Skeletal muscle cell (primary cell): ENCODE results near the gene ANGPTL2.
A peak's percentile ranks its signal among the peaks of the same experiment; 100 is the strongest.

Experiments used
- DNase-seq: peaks from one replicate; pipeline ENCODE4 v3.0.0-alpha.2; 2010; ENCODE audit warnings: low read depth
- H3K4me3 ChIP-seq: 2 replicates; pipeline ENCODE4 v1.5.1; 2011; ENCODE audit warnings: low read depth, mild to moderate bottlenecking, control low read depth, low read length, moderate library complexity

Gene ANGPTL2

DNA sequence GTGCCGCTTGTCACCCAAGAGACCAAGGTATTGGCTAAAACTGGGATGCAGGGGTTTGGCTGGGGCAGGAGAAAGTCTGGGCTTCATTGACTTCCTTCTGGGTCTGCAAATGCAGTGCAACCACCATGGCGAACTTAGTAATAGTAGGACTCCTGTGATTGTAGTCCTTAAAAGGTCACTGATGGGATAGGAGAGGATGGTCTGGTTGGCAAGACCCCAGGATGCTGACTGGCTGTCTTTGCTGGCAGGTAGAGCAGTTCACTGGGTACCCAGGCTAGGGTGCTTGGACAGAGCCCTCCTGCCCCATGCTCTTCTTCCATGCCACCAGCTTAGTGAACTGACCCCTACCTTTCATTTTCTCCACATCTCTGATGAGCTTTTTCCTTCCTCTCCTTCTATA lies 37.2 kb downstream of the ANGPTL2 start:
- DNase-seq, result no peak

GRCh38 chr9:127084076-127085039 lies 38.1 kb downstream of the ANGPTL2 start:
- H3K4me3 ChIP-seq, result no peak overlapping the region

More for the DNA sequence above, 37.2 kb downstream of the ANGPTL2 start:
- no peak overlapping the region for H3K4me3 ChIP-seq

DNA sequence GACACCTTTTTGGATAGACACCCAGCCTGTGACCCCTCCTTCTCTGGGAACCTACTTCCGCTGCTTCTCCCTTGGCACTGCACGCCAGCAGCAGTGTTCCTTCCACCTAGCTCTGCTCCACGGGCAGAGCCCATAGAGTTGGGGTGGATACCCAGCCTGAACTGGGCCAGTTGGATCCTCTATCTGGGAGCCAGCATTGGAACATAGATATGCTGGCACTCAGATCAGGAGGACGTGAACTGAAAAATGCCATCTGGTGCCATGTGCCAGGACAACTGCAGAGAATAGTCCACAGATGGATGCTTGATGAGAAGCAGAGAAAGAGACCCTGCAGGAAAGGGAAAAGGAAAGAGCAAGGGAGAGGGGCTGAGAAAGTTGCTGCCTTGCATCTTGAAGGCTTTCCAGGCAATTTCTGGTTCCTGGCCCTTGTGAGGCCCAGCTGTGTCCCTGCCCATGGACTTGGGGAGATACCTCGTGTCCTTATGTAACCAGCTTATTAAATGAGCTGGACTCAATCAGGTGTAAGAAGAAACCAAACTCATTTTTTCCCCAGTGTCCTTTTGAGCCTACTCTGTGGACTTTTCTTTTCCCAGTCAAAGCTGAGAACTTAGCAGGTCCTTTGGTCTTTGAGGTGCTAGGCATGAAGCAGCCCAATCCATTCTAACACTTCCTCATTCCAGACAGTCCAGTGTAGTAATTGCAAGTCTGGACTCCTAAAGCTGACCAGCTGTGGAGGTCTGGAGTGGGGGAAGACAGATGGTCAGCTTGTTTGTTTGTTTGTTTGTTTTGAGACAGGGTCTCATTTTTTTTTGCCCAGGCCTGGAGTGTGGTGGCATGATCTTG lies 39.1 kb downstream of the ANGPTL2 start:
- no peak overlapping the region for H3K4me3 ChIP-seq
- no peak for DNase-seq

More at GRCh38 chr9:127084076-127085039, 38.1 kb downstream of the ANGPTL2 start:
- DNase-seq, result no peak

- no peak overlapping the region for H3K4me3 ChIP-seq
- DNase-seq, result no peak
Measured at GRCh38 chr9:127081250-127082185, 40.9 kb downstream of the ANGPTL2 start.

- no peak for DNase-seq
- no peak overlapping the region for H3K4me3 ChIP-seq
Measured at GRCh38 chr9:127079446-127080140, 42.8 kb downstream of the ANGPTL2 start.

- DNase-seq, result no peak
Measured at GRCh38 chr9:127078988-127079387, 43.4 kb downstream of the ANGPTL2 start.

GRCh38 chr9:127078336-127078735 lies 44.1 kb downstream of the ANGPTL2 start:
- DNase-seq, result no peak
- no peak overlapping the region for H3K4me3 ChIP-seq

More at GRCh38 chr9:127078988-127079387, 43.4 kb downstream of the ANGPTL2 start:
- no peak overlapping the region for H3K4me3 ChIP-seq

GRCh38 chr9:127077644-127077946 lies 44.8 kb downstream of the ANGPTL2 start:
- DNase-seq, result no peak
- H3K4me3 ChIP-seq, result no peak overlapping the region

DNA sequence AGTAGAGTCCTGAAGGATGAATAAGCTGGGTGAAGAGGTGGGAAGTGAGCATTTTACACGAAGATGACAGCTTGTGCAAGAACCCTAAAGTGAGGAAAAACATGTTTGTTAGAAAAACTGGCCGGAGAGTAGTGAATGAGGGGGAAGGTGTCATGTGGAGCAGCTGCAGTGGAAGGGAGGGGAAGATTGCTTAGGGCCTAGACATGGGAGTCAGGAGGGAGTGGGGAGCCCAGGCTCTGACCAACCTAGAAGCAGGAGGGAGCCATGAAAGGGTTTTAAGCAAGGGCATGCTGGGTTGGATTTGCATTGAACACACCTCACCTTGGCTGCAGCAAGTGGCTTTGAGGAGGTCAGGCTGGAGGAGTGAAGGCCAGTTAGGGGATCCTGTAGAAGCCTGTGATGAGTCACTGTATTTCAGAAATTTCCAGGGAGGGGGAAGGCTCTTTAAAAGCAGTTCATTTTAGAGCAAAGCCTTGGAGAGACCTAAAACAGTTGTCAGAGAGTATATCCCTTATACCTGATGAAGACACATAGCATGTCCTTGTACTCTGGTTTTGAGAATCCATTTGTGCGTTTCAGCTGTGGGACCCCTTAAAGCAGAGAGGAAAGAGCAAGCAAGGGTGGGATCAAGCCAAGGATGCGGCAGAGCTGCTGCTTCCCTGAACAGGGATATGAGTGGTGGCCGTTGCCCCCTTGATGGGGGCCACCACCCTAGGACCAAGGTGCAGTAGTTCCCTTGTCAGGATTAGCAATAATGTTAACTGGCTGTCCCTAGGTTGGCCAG lies 45.4 kb downstream of the ANGPTL2 start:
- no peak for DNase-seq
- H3K4me3 ChIP-seq, result no peak overlapping the region

DNA sequence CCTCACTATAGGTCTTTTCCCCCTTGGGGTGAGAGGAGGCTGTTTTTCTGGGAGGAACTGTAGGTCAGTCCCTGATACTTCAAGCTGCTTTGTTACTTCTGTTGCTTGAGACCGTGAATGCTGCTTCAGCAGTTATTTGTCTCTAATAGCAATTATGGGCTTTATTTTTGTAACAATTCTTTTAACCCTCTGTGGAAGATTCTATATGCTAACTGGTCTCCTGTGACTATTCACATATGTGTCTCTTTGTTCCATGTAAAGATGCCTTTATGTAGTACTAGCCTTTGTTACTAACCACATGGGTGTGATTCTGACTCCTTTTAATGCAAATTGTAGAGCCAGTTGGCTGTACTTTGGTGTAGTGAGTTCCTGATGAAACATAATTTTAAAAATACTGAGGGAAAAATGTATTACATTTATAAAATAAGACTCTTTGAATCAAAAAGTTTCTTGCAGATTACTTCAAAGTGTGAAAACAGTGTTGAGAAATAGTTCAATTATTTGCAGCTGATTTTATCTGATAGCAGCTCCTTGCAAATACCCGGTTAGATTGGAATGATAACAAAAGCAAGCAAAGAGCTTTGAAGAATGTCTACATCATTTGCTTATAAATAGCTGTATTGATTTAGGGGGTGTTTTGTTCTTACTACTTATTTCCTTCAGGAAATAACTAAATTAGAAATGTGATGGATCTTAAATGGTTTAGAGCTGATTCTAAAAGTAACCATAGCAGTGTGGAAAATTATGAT lies 46.6 kb downstream of the ANGPTL2 start:
- H3K4me3 ChIP-seq, result no peak overlapping the region
- DNase-seq, result no peak

DNA sequence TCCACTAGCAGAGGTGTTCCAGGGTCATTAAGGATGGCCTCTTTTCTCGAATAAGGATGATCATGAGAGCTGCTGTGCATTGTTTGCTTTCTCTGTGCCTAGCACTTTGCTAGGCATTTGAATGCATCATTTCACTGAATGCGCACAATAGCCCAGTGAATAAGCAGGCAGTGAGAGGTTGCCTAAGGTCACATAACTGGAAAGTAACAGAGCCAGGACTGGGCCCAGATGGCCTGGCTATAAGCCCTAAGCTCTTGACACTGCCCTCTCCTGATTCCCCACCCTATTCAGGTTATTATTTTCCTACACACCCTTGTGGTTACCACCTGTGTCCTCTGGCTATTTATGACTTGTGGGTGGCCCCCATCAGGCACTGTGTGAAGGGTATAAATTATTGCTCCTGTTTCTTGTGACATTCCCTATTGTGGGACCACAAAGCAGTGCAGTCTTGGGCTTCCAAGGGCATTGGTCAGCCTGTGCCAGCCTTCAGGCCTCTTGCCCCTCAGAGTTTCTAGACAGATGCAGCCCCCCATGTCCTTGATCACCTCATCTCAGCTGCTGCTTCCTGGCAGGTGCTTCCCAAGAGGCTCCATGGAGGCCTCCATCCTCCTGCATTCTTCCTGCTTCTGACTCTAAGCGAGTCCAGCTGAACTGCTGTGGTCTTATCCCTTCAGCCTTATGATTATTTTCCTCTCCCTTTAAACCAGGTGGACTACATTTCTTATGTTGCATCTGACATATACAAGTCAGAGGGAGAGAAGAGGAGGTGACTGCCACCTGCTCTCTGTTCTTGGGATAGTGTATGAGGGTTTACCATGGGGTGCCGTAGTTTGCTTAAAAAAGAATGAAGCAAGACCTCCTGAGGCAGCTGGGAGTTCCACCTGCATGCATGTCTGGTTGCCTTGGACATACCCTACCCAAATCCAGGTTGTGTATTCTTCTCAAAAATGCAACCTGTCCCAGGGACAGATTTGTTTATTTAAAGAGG lies 47.6 kb downstream of the ANGPTL2 start:
- no peak for DNase-seq
- no peak overlapping the region for H3K4me3 ChIP-seq

GRCh38 chr9:127067603-127068220 lies 54.7 kb downstream of the ANGPTL2 start:
- DNase-seq, result no peak
- no peak overlapping the region for H3K4me3 ChIP-seq

GRCh38 chr9:127066851-127067136 lies 55.6 kb downstream of the ANGPTL2 start:
- no peak overlapping the region for H3K4me3 ChIP-seq
- DNase-seq, result peak; percentile 35

DNA sequence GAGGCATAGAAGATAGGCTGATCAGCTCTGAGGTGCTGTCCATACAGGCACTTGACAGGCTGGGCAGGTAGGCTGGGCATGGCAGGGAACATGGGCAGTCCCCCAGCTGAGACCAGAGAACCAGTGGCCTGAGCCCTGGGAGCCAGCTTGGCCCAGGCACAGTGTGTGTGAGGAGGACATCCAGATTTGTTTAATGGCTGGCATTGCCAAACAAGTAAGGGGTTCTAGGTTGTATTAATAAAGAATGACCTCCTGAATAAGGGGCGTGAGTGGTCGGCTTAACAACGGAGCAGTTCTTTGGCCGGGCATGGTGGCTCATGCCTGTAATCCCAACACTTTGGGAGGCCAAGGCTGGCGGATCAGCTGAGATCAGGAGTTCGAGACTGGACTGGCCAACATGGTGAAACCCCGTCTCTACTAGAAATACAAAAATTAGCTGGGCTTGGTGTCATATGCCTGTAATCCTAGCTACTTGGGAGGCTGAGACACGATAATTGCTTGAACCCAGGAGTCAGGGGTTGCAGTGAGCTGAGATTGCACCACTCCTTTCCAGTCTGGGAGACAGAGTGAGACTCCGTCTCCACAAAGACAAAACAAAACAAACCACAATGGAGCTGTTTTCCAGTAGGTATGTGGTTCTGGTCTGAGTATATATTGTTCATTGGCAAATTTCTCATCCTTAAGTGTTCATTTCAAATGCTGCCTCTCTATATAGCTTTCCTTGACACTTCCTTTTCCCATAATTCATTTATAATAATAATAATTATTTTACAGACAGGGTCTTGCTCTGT lies 56.2 kb downstream of the ANGPTL2 start:
- DNase-seq, result peak; percentile 12
- no peak overlapping the region for H3K4me3 ChIP-seq

DNA sequence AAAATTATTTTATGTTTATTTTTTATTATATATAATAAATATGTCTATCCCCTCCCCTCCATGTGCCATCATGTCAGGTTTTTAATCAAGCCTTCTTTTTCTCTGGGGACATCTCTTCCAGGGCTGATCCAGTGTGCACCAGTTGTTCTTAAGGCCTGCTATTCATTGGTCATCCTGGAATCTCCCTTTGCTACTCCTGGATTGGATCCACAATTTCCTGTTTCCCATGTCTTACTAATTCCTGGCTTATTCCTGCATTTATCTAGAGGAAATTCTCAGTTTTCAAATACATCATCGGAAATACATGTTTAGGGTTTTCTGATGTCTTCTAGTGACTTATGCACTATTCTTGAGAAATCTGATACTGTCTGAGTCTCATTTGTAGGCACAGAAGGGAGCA lies 56.8 kb downstream of the ANGPTL2 start:
- H3K4me3 ChIP-seq, result no peak overlapping the region
- DNase-seq, result peak; percentile 17
